IPS-NIHi7 (cell line): ENCODE measurements around the gene KCNK5.
A peak's percentile ranks its signal among the peaks of the same experiment; 100 is the strongest.

ENCODE experiments used
- DNase-seq: peaks from one replicate; pipeline ENCODE4 v3.0.0; 2012; ENCODE audit warnings: mixed read lengths; ENCODE audit errors: extremely low spot score

The KCNK5 gene

GRCh38 chr6:39215640-39216158, 13.6 kb downstream of the KCNK5 start:
- no peak for DNase-seq

- no peak for DNase-seq
These were observed 14.2 kb downstream of the KCNK5 start for GRCh38 chr6:39214846-39215639.

- DNase-seq: no peak
These were observed 15.0 kb downstream of the KCNK5 start for GRCh38 chr6:39214120-39214813.

- DNase-seq: no peak
These were observed 15.9 kb downstream of the KCNK5 start for GRCh38 chr6:39213195-39213920.

GRCh38 chr6:39211183-39211582, 18.1 kb downstream of the KCNK5 start:
- no peak for DNase-seq

GRCh38 chr6:39210450-39210849, 18.8 kb downstream of the KCNK5 start:
- DNase-seq: no peak

GRCh38 chr6:39209911-39210310, 19.4 kb downstream of the KCNK5 start:
- DNase-seq: no peak

- DNase-seq: no peak
These were observed 19.9 kb downstream of the KCNK5 start for GRCh38 chr6:39209360-39209811.

- no peak for DNase-seq
These were observed 21.0 kb downstream of the KCNK5 start for GRCh38 chr6:39208223-39208739.

GRCh38 chr6:39207416-39208222, 21.7 kb downstream of the KCNK5 start:
- DNase-seq: no peak

- DNase-seq: no peak
These were observed 23.0 kb downstream of the KCNK5 start for GRCh38 chr6:39206250-39206721.

GRCh38 chr6:39204646-39205244, 24.5 kb downstream of the KCNK5 start:
- peak; percentile 69 for DNase-seq

GRCh38 chr6:39204160-39204495, 25.1 kb downstream of the KCNK5 start:
- DNase-seq: no peak

GRCh38 chr6:39203436-39204159, 25.7 kb downstream of the KCNK5 start:
- DNase-seq: peak; percentile 35

- no peak for DNase-seq
These were observed 27.1 kb downstream of the KCNK5 start for GRCh38 chr6:39202166-39202565.

- DNase-seq: no peak
These were observed 28.7 kb downstream of the KCNK5 start for GRCh38 chr6:39200498-39201020.

- DNase-seq: no peak
These were observed 29.3 kb downstream of the KCNK5 start for GRCh38 chr6:39199976-39200375.

- no peak for DNase-seq
These were observed 29.9 kb downstream of the KCNK5 start for GRCh38 chr6:39199231-39199940.

GRCh38 chr6:39198528-39198927, 30.7 kb downstream of the KCNK5 start:
- no peak for DNase-seq
